Colon (tissue), 2 donors: ENCODE measurements around the gene AURKB.
"Not testable (repeated sequence)": the region's sequence is repeated elsewhere in the genome, so short reads cannot be mapped to it uniquely, and the experiment has no call there.

Source experiments
- FAIRE-seq: peaks from 2 replicates; lab custom pipeline; 2012; peaks lifted over from hg19 to GRCh38; lab: Jason Lieb, UNC
- donor health status: control.
- donor health status: control.

The AURKB gene

DNA sequence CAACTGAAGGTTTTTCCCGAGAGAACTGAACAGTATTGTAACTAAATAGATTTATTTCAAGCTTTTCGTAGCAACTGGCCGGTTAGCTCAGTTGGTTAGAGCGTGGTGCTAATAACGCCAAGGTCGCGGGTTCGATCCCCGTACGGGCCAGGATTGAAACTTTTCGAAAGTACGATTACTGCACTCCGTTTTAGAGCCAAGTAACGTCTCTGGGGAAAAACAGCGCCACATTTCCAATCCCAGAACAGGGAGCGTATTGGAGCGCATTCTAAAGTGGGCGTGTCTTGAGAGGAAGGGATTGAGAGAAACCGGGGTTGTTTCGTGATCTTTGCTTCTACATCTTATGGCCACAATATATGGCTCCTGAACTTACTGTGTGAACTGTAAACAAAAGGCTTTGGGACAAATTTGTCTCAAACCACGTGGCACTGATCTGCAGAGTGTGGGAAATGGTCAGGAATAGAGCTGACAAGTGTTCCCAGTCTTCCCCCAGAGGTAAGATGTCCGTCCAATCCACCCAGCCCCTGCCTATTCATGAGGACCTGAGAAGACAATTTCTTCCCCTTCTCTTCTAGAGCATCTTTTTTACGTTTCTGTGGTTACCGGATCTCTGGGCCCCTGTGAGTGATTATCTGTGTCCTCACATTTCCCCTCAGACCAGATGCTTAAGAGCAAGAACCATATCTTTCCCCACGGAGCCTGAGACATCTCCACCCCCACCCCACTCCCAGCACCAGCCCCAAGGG, 22.7 kb downstream of the AURKB start:
- no peak for FAIRE-seq

DNA sequence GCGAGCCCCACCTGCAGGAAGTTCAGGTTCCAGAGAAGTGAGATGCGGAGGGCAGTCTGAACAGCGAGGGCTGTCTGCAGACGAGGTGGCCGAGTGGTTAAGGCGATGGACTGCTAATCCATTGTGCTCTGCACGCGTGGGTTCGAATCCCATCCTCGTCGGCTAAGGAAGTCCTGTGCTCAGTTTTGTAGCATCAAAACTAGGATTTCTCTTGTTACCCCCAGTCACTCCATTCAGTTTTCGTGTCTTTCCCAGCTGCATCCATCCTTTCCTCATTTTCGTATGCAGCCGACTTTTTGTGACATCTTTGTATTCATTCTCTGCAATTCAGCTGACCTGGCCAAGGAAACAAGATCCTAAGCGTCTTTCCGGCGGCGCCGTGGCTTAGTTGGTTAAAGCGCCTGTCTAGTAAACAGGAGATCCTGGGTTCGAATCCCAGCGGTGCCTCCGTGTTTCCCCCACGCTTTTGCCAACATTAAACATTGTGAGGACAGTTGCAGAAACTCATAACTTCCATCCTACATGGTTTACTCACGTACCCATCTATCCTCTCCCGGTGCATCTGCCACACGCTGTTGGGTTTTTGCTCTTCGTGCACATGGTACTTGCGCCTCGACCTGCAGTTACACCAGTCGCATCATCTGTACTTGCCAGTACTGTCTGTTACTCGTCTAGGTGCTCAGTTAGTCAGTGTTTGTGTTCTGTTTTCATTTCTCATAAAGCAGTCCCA, 23.4 kb downstream of the AURKB start:
- no peak for FAIRE-seq

GRCh38 chr17:8186446-8186786, 24.0 kb downstream of the AURKB start:
- no peak for FAIRE-seq

GRCh38 chr17:8185582-8186445, 24.6 kb downstream of the AURKB start:
- FAIRE-seq: no peak

DNA sequence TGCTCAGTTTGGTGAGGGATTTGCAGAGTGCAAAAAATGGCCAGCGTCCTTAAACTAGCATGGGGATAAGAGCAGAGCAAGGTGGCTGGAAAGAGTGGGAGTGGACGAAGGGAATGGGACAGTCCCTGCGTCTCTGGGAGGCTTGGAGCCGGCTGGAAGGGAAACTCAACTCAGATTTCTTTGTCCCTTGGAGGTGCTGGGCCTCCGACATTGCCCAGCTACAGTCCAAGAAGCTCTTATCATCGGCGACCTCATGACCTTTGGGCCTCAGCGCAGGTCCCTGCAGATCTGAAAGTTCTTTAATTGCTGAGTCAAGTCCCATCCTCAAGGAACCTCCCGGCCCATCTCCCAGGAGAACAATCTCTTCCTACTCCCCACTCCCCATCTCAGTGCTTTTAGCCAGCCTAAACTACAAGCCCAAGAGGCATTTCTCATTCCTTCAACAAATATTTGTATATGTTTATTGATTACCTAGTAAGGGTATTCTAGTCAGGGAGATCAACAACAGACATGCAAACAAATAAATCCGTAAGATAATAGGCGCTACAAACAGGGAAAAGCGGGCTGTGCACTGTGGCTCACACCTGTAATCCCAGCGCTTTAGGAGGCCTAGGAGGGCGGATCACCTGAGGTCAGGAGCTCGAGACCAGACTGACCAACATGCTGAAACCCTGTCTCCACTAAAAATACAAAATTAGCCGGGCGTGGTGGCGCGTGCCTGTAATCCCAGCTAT, 33.2 kb downstream of the AURKB start:
- FAIRE-seq: no peak

DNA sequence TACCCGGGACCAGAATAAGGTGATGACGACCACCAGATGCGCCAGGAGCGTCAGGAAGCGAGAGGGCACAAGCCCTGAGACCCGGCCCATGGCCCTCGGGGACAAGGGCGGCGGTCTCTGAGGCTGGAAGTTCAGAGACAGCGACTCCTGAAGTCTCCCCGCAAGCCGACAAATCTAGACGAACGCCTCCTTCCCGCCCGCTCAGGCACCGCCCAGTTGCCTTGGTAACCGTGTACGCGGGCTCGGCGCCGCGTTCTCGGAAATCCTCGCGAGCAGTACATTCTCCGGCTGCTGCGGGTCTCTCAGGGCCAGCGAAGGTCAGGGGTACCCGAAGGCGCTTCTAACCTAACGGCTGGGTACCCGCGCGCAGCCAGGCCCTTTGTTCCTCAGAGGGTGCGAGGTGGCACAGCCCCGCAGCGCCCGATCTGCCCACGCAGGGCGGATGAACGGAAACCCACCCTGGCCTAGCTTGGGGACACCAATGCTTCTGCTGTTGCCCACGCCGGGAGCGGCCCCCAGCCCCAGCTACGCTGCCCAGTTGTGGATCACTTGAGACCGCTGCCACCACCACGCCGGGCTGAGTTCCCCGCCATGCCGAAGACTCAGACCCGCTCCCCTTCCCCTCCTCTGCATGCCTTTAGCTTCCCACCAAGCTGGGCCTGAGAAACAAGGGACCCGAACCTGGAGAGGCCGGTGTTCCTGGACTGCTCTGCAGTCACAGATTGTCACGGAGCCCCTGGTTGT, 34.0 kb downstream of the AURKB start, which contains the start of gene TMEM107:
Gene TMEM107, minus strand, starts transcription at position 184 of the 744 bp plus-strand sequence. Its CDS starts 94 bp downstream, at position 90.
- FAIRE-seq: no peak

GRCh38 chr17:8175795-8176196, 34.6 kb downstream of the AURKB start:
- FAIRE-seq: no peak

DNA sequence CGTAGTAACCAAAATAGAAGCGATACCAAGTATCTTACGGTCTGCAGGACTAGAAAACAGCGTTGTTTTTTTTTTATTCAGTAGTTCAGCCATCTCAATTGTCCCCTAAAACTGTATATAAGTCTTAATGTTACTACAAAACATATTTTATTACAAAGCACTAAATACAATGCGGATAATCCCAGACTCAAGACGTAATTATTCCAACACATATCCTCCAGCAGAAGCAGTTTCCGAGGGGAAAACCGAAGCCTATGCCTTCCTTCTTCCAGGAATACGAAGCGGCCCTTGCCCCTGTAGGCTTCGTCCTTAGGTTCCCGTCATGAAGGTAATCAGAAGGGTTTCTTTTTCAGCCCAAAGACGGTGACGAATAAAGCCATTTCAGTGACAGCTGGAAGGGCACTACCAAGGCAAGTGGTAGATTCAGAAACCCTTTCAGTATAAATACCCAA, 36.5 kb downstream of the AURKB start:
- FAIRE-seq: no peak

DNA sequence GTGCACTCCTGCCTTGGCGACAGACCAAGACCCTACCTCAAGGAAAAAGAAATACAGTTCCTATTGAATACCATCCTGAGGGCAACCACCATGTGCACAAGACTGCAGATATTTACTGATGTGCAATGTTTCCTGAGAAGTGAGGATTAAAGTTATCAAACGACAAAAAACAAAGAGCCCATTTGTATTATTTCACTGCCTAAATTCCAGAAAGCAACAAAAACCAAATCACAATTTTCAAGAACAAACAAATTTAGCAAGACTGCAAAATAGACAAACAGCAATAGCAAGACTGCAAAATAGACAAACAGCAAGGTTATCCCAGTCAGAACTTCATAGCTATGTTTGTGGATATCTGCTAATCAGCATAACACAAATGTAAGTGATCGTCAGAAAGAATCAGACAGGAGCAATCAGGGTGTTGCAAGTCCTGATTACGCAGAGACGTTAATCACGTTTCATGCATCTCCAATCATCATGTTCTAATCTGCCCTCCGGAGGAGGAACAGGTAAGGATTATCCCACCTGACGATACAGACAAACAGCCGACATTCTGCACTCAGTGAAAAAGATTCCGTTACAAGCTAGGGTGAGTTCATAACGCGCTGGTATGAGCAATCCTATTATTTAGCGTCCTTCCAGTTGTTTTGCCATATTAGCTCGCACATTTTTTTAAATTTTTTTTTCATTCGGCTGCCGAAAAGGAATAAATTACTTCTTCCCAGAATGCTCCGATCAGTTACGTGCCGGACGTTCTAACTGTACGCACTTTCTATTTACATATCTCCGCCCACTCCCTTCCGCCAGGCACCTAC, 37.1 kb downstream of the AURKB start:
- FAIRE-seq: no peak

DNA sequence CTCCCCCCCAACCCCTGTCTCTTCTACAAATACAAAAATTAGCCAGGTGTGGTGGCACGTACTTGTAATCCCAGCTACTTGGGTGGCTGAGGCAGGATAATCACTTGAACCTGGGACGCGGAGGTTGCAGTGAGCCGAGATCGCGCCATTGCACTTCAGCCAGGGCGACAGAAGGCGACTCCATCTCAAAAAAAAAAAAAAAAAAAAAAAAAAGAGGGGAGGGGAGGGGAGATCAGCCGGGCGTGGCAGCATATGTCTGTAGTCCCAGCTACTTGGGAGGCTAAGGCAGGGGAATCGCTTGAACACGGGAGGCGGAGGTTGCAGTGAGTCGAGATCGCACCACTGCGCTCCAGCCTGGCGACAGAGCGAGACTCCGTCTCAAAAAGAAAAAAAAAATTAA, 40.2 kb downstream of the AURKB start:
- FAIRE-seq: not testable (repeated sequence)

DNA sequence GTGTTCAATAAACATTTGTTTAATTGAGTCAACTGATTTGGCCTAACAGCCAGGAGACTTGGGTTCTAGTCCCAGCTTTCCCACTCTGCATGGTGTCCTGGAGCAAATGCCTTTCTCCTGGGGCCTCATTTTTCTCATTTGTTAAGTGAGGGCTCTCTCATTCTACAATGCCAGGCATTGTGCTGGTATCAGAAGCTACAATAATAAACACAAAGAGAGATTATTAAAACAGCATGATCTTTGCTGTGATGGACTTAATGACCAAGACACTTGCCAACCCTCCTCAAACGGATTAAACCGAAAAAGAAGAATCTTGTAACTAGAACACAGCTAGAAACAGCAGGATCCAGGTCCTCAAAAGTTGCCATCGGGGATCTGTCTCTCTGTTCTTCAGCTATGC, 42.8 kb downstream of the AURKB start:
- FAIRE-seq: no peak

DNA sequence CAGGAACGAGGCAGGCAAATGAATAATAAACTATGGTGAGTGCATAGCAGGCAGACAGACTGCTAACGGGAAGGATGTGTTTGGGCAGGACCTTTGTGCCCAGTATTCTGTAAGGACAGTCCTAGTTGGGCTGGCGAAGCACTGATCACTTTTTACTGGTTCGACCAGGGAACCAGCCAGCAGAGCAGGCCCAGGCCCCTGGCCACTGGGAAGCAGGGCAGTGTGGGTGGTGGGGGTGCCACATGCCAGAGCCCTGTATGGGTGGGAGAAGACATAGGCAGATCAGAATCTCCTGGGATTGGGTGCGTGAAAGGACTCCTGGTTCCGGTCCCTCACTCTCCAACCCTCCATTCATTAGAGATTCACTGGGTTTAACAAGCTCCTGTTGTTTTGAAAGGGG, 43.6 kb downstream of the AURKB start:
- FAIRE-seq: no peak

DNA sequence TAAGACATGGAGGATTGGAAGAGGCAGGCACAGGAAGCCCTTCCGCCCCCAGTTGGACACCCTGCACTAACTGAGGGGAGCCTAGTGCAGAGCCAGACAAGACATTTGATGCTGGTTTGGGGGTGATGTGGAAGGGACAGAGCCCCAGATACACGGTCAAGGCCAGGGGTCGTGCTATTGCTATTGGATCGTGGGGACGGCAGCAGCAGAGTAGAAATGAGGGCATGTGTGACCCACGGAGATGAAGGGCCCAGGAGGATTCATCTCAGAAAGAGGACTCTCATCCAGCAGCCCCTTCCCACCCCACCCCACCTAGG, 45.6 kb downstream of the AURKB start:
- no peak for FAIRE-seq

DNA sequence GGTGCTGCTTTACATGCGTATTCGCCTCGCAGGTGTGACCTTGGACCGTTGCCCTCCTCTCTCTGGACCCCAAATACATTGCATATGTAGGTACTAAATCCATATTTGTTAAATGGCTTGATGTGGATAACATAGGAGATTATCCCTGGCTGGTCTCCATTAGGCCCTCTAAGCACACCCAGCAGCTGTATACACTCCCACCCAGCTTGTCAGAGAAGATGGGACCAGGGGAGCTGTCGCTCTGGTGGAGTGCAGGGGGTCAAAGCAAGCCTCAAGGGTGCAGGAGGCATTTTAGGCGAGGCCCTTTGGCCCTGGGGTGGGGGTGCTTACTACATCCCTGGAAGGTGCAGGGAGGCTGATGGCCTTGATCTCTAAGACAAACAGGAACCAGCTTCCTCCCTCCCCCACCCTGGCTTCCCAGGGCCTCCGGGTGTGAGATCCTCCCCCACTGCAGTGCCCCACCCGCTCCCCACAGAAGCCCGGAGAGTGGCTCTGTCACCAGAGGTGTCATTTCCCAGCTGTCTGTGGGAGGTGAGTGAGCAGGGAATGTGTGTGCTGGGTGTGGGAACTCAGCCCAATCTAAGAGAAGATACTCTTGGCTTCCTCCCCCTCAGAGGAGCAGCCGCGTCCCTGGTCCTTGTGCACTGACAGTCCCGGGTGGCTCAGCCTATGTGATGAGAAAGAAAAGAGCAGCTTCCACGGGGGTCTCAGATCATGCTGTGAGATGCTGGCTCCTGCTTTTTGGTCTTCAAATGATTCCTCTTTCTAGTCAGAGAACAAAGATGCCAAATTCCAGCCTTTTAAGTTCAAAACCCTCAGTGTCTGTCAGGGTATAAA, 46.2 kb downstream of the AURKB start:
- FAIRE-seq: no peak

- FAIRE-seq: no peak
Observed at GRCh38 chr17:8162997-8163977, 47.1 kb downstream of the AURKB start.

- FAIRE-seq: no peak
Observed at GRCh38 chr17:8162233-8162996, 48.0 kb downstream of the AURKB start, which contains the start of gene VAMP2. TSS of gene VAMP2 (minus strand) at chr17:8162948. CDS start at chr17:8162879, 69 bp downstream.
